ENCODE measurements around the gene EIF2AK2. TPM values are rescaled to one million over a fixed set of nuclear protein-coding genes. Genes with fewer than 3 reads are reported as not detected.

Gene EIF2AK2
- polyA plus RNA-seq, 2 of the 4 experiments (the other 2 are of a cell fraction), result 29.8 to 47.2 TPM

DNA sequence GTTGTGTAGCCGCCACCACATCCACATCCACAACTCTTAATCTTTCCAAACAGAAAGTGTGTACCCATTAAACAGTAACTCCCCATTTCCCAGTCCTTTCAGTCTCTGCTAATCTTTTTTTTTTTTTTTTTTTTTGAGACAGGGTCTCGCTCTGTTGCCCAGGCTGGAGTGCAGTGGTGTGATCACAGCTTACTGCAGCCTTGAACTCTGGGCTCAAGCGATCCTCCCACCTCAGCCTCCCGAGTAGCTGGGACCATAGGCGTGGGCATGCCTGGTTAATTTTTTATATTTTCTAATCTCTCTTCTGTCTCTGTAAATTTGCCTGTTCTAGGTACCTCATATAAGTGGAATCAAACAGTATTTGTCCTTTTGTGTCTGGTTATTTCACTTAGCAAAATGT lies 3.6 kb downstream of the EIF2AK2 start (continued):
- TF ChIP-seq BCL3 (IDR thresholded peaks at IDR 0.05) (no peak), MYC (IDR thresholded peaks at IDR 0.05; ENCODE audit: borderline replicate concordance, low read length) (no peak)

DNA sequence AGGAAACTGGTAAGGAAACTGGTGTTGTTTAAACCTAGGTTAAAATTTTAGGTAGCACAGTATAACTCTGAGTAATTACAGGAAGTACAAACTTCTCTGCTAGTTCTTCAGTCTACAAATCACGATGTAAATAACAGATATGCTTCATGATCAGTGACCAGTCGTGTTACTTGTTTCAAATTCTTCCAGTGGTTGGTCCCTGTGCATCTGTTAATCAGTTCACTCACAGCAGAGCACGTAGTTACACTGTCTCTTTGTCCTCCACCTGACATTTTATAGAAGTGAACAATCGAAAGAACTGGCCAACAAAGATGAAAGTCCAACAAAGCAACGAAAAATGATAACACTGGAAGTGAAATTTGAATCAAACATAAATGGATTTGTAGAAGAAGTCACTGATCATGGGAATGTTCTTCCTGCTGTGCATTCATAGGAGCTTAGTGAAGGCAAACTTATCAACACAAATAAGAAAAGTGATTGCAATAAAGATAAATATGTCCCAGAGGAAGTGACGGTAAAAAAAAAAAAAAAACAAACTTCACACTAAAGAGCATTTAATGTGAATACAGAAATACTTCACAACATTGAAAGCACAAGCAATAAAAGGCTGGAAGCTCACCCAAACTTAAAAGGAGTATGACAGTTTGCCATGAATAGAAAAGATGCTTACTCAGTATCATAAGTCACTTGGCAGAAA lies 7.0 kb downstream of the EIF2AK2 start:
- TF ChIP-seq KDM1A (IDR thresholded peaks at IDR 0.05; ENCODE audit: low read depth) (no peak), ELK1 (IDR thresholded peaks at IDR 0.05; ENCODE audit: low read depth, low read length) (no peak), RCOR1 (IDR thresholded peaks at IDR 0.05; ENCODE audit: low read depth, low read length) (no peak), ZNF302 (CRISPR knock-in tag; IDR thresholded peaks at IDR 0.05) (no peak), FOSL2 (IDR thresholded peaks at IDR 0.05) (no peak), FOSL2 (CRISPR knock-in tag; IDR thresholded peaks at IDR 0.05) (no peak), NR3C1 (IDR thresholded peaks at IDR 0.05) (no peak), RFX5 (IDR thresholded peaks at IDR 0.05) (no peak), CHD4 (IDR thresholded peaks at IDR 0.05; ENCODE audit: borderline replicate concordance) (no peak), REST (IDR thresholded peaks at IDR 0.05) (no peak), TFCP2L1 (CRISPR knock-in tag; IDR thresholded peaks at IDR 0.05) (no peak), NPAS2 (CRISPR knock-in tag; IDR thresholded peaks at IDR 0.05; ENCODE audit: borderline replicate concordance) (no peak), FOSB (CRISPR knock-in tag; IDR thresholded peaks at IDR 0.05) (no peak), JUN (IDR thresholded peaks at IDR 0.05) (no peak), RAD21 (conservative IDR thresholded peaks at IDR 0.05 in 1 of 2, IDR thresholded peaks at IDR 0.05 in 1 of 2) (no peak), KDM5A (IDR thresholded peaks at IDR 0.05) (no peak)
- TF ChIP-seq, protein P1, sequence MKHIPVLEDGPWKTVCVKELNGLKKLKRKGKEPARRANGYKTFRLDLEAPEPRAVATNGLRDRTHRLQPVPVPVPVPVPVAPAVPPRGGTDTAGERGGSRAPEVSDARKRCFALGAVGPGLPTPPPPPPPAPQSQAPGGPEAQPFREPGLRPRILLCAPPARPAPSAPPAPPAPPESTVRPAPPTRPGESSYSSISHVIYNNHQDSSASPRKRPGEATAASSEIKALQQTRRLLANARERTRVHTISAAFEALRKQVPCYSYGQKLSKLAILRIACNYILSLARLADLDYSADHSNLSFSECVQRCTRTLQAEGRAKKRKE (CRISPR knock-in tag; IDR thresholded peaks at IDR 0.05; ENCODE audit: low read depth), result no peak
- TF ChIP-seq, protein P2, sequence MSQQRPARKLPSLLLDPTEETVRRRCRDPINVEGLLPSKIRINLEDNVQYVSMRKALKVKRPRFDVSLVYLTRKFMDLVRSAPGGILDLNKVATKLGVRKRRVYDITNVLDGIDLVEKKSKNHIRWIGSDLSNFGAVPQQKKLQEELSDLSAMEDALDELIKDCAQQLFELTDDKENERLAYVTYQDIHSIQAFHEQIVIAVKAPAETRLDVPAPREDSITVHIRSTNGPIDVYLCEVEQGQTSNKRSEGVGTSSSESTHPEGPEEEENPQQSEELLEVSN (IDR thresholded peaks at IDR 0.05; ENCODE audit: borderline replicate concordance, low read depth), result no peak
- TF ChIP-seq, protein P3, sequence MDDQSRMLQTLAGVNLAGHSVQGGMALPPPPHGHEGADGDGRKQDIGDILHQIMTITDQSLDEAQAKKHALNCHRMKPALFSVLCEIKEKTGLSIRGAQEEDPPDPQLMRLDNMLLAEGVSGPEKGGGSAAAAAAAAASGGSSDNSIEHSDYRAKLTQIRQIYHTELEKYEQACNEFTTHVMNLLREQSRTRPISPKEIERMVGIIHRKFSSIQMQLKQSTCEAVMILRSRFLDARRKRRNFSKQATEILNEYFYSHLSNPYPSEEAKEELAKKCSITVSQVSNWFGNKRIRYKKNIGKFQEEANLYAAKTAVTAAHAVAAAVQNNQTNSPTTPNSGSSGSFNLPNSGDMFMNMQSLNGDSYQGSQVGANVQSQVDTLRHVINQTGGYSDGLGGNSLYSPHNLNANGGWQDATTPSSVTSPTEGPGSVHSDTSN (IDR thresholded peaks at IDR 0.05), result no peak
- ATAC-seq, result no peak
- POLR2A ChIA-PET, result interaction anchor here (0.7 kb wide), 1 partner anchor 780 kb away, joined by 4 read pairs; no protein-coding TSS in a partner anchor
- FAIRE-seq, result no peak
- 77% methylated on average over 6 of the region's 6 CpGs for WGBS (ENCODE audit: missing lambda C conversion rate)
- H3K27ac ChIP-seq, result no peak overlapping the region
- H3K4me2 ChIP-seq, result no peak overlapping the region
- CTCF ChIA-PET, result no interaction called here
- H3K4me3 ChIP-seq, result no peak overlapping the region
- no peaks in the 10 kb centered on the region for H3K9me3 ChIP-seq
- no peaks in the 10 kb centered on the region for H3K4me1 ChIP-seq
- DNase-seq (ENCODE audit: low read depth in 1 of 2, low spot score in 1 of 2), result no peak
